ENCODE results near the gene GRIK4. TPM values are rescaled to one million over a fixed set of nuclear protein-coding genes. Genes with fewer than 3 reads are reported as not detected.

Gene GRIK4
- total RNA-seq, 1 experiment from 2014 or later = 3.3 TPM

DNA sequence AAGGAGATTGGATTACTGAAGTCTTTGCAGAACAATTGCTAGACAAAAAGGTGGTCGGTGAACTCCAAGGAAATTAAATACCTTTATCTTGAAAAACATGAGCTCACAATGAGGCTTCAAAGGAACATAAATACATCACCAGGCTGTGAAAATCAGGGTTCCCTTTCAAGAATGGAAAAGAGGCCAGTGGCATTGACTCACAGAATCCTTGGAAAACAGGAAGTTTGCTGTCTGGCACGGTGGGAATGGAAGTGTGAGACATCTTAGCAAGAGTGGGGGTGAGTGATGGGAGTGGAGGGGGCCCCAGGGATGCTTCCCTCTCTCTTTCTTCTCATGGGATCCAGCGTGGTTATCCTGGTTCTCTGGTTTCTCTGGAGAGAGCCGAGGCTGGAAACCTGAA, 463.4 kb downstream of the GRIK4 start (continued):
- TF ChIP-seq, protein P1, sequence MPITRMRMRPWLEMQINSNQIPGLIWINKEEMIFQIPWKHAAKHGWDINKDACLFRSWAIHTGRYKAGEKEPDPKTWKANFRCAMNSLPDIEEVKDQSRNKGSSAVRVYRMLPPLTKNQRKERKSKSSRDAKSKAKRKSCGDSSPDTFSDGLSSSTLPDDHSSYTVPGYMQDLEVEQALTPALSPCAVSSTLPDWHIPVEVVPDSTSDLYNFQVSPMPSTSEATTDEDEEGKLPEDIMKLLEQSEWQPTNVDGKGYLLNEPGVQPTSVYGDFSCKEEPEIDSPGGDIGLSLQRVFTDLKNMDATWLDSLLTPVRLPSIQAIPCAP (CRISPR knock-in tag; IDR thresholded peaks at IDR 0.05) = no peak
- TF ChIP-seq ZNF671 (CRISPR knock-in tag; IDR thresholded peaks at IDR 0.05) (no peak), RORB (CRISPR knock-in tag; IDR thresholded peaks at IDR 0.05) (no peak), FOXP1 (CRISPR knock-in tag; IDR thresholded peaks at IDR 0.05; ENCODE audit: borderline replicate concordance) (no peak)

DNA sequence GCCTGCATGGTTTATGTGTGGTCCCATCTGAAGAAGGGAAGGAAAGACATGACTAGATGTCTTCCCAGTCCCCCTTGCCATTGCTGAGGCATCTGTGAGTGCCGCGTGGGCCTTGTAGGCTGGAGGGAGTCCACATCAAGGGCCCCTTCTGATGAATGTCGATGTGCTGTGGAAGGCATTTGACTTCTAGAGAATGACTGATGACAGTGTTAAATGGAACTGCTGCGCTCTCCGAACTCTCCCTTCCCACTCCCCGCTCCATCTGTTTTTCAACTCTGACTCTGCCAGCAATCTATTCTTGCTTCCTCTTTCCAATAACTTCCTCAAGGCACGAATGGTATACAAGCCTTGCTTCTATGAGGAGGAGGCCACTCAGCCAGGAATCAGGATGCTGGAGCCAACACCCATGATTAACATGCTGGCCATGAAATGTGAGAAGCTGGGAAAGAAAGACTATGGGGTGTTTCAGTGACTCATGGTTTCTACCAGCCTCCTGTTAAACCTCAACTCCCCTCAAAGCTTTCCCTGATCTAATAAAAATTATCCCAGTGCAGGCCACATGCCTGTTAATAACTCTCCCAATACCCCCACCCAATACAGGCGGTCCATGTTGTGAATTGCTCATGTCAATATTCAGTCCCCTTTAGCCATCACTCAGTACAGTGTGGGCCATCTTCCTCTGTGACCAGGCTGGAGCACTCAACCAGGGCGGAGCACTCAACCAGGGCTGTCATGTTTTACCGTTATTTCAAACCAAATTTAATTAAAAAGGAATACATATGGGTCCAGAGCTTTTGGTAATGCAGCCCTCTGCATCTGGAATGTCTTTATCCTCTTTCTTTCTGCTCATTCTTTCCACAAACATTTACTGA, 466.0 kb downstream of the GRIK4 start:
- CTCF ChIA-PET = no interaction called here

More for the DNA sequence above, 466.0 kb downstream of the GRIK4 start:
- DNase-seq (ENCODE audit: low spot score) = no peak
- Mint-ChIP-seq H3K27me3 (ENCODE audit: low read depth) (no peaks in the 10 kb centered on the region), H3K4me3 (no peak overlapping the region), H3K27ac (no peak overlapping the region), H3K9me3 (no peaks in the 10 kb centered on the region), H3K4me1 (0 out of 2 replicates have a peak, but pooled peaks cover 3% of the 10 kb centered on the region), H3K36me3 (no peaks in the 10 kb centered on the region)
- POLR2A ChIA-PET = interaction anchor here (0.6 kb wide), 1 partner anchor 15 kb away, joined by 3 read pairs; no protein-coding TSS in a partner anchor
- no peak for ATAC-seq
- no peak for TF ChIP-seq NR1H2 (CRISPR knock-in tag; IDR thresholded peaks at IDR 0.05)
- TF ChIP-seq RELA (CRISPR knock-in tag; IDR thresholded peaks at IDR 0.05; ENCODE audit: borderline replicate concordance) = no peak
- TF ChIP-seq, protein P2, sequence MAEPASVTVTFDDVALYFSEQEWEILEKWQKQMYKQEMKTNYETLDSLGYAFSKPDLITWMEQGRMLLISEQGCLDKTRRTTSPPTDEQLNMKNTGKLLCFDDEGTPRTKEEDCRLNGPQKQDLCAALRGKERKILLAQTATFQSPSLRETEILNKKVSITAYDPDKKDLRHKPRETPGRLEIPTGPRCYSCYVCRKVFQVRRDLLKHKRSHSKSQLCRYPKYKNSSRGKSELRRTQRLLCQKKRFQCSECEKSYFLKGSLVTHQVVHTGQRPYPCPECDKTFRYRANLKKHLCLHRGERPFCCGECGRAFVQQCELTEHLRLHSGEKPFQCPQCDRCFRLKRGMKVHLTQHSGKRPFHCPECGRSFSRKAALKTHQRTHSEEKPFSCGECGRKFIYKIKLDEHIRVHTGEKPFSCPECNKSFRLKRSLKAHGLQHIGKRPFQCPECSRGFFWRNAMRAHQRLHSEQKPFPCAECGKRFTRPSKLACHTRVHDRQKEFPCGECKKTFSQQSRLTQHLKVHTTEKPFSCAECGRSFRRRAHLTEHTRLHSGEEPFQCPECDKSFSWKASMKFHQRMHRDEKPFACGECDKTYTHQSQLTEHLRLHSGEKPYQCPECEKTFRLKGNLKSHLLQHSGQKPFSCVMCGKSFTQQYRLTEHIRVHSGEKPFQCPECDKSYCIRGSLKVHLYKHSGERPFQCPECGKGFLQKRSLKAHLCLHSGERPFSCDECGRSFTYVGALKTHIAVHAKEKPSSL (CRISPR knock-in tag; conservative IDR thresholded peaks at IDR 0.05) = no peak
- TF ChIP-seq PRRX2 (CRISPR knock-in tag; IDR thresholded peaks at IDR 0.05) = no peak
- TF ChIP-seq IRF2 (CRISPR knock-in tag; IDR thresholded peaks at IDR 0.05; ENCODE audit: borderline replicate concordance, low read depth) = no peak
- TF ChIP-seq GABPB1 (CRISPR knock-in tag; IDR thresholded peaks at IDR 0.05) = no peak
- no peak for TF ChIP-seq CREB1 (CRISPR knock-in tag; IDR thresholded peaks at IDR 0.05)
- TF ChIP-seq TP53 (CRISPR knock-in tag; IDR thresholded peaks at IDR 0.05) = no peak
- TF ChIP-seq NFATC4 (CRISPR knock-in tag; IDR thresholded peaks at IDR 0.05) = no peak
- no peak for TF ChIP-seq NFYB (CRISPR knock-in tag; conservative IDR thresholded peaks at IDR 0.05; ENCODE audit: low read depth)
- no peak for TF ChIP-seq HMGA2 (CRISPR knock-in tag; IDR thresholded peaks at IDR 0.05)
- TF ChIP-seq, protein P3, sequence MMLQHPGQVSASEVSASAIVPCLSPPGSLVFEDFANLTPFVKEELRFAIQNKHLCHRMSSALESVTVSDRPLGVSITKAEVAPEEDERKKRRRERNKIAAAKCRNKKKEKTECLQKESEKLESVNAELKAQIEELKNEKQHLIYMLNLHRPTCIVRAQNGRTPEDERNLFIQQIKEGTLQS (CRISPR knock-in tag; conservative IDR thresholded peaks at IDR 0.05) = no peak
- no peak for TF ChIP-seq ZNF396 (CRISPR knock-in tag; IDR thresholded peaks at IDR 0.05; ENCODE audit: borderline replicate concordance)
- TF ChIP-seq, protein P4, sequence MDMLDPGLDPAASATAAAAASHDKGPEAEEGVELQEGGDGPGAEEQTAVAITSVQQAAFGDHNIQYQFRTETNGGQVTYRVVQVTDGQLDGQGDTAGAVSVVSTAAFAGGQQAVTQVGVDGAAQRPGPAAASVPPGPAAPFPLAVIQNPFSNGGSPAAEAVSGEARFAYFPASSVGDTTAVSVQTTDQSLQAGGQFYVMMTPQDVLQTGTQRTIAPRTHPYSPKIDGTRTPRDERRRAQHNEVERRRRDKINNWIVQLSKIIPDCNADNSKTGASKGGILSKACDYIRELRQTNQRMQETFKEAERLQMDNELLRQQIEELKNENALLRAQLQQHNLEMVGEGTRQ (CRISPR knock-in tag; IDR thresholded peaks at IDR 0.05) = no peak
- TF ChIP-seq, protein P5, sequence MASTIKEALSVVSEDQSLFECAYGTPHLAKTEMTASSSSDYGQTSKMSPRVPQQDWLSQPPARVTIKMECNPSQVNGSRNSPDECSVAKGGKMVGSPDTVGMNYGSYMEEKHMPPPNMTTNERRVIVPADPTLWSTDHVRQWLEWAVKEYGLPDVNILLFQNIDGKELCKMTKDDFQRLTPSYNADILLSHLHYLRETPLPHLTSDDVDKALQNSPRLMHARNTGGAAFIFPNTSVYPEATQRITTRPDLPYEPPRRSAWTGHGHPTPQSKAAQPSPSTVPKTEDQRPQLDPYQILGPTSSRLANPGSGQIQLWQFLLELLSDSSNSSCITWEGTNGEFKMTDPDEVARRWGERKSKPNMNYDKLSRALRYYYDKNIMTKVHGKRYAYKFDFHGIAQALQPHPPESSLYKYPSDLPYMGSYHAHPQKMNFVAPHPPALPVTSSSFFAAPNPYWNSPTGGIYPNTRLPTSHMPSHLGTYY (CRISPR knock-in tag; IDR thresholded peaks at IDR 0.05) = no peak
- TF ChIP-seq RORB (CRISPR knock-in tag; IDR thresholded peaks at IDR 0.05) = no peak
- TF ChIP-seq NFE2L1 (CRISPR knock-in tag; IDR thresholded peaks at IDR 0.05) = no peak
- TF ChIP-seq, protein P6, sequence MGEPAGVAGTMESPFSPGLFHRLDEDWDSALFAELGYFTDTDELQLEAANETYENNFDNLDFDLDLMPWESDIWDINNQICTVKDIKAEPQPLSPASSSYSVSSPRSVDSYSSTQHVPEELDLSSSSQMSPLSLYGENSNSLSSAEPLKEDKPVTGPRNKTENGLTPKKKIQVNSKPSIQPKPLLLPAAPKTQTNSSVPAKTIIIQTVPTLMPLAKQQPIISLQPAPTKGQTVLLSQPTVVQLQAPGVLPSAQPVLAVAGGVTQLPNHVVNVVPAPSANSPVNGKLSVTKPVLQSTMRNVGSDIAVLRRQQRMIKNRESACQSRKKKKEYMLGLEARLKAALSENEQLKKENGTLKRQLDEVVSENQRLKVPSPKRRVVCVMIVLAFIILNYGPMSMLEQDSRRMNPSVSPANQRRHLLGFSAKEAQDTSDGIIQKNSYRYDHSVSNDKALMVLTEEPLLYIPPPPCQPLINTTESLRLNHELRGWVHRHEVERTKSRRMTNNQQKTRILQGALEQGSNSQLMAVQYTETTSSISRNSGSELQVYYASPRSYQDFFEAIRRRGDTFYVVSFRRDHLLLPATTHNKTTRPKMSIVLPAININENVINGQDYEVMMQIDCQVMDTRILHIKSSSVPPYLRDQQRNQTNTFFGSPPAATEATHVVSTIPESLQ (CRISPR knock-in tag; IDR thresholded peaks at IDR 0.05) = no peak
- no peak for TF ChIP-seq ZNF232 (CRISPR knock-in tag; IDR thresholded peaks at IDR 0.05)
- no peak for TF ChIP-seq JAZF1 (CRISPR knock-in tag; IDR thresholded peaks at IDR 0.05)

Measured in WTC11 (cell line).